HG03196 (cell line): ENCODE measurements around the gene GPR137.

Source experiments
- ATAC-seq: cut with Tn5 transposase; IDR thresholded peaks from one replicate; pipeline ENCODE4 v1.9.1; 2021; ENCODE audit not compliant: unreplicated experiment

The GPR137 gene

GRCh38 chr11:64284962-64285884, at the start of gene GPR137:
Gene GPR137, plus strand, starts transcription at chr11:64285848. Its CDS starts 677 bp downstream, at chr11:64286525.
- peak; percentile 51 for ATAC-seq

GRCh38 chr11:64237484-64237951, 48.1 kb upstream of the GPR137 start:
- ATAC-seq: no peak

DNA sequence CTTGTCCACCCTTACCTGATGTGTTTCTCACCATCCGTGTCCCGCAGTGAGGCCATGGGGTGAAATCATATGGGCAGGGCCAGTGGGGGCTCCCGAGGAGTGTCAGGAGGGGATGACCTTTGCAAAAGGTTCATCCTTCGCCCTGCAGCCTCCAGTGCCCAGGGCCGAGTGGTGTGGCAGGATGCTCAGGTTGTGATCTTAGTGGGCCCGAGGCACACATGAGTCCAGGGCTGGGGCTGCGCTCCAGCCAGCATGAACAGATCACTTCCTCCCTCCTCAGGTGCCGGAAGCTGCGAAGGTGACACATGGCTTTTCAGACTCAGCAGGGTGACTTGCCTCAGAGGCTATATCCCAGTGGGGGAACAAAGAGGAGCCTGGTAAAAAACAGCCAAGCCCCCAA, 47.6 kb upstream of the GPR137 start:
- no peak for ATAC-seq

- no peak for ATAC-seq
Observed at GRCh38 chr11:64238999-64239398, 46.6 kb upstream of the GPR137 start.

DNA sequence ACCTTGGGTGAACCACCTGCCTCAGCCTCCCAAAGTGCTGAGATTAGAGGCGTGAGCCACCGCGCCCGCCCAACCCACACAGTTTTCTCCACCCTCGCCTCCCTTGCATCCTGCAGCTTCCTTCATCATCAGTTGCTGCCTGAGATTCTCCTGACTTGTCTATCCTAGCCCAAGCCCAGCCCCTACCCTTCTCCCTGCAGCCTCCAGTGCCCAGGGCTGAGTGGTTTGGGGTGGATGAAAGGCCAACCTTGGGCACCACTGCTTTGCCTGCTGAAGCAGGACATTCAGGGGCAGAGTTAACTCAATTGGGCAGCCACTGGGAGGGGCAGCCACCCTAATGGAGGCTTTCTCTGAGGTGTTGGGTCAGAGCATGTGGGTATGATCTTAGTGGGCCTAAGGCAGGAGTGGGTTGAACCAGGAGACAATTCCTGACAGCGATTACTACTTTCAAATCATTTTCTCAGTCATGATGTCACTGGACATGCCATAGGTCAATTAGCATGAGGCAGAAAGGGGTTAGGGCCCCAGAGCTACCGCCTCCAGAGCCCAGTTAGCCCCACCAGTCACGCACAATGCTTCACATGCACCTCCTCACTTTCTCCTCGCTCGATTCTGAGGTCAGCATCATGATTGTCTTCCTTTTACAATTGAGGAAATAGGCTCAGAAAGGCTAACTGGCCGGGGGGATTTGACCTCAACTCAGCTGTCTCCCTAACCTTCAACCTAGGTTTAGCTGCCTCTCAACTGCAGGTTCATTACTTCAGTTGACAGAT, 45.8 kb upstream of the GPR137 start:
- no peak for ATAC-seq

- ATAC-seq: peak; percentile 40
Observed at GRCh38 chr11:64240435-64241240, 45.0 kb upstream of the GPR137 start, which contains the start of gene FKBP2. Gene FKBP2, plus strand, starts transcription at chr11:64241095. Its CDS starts 1,293 bp downstream, at chr11:64242388.

GRCh38 chr11:64241241-64241490, 44.5 kb upstream of the GPR137 start:
- peak; percentile 59 for ATAC-seq

DNA sequence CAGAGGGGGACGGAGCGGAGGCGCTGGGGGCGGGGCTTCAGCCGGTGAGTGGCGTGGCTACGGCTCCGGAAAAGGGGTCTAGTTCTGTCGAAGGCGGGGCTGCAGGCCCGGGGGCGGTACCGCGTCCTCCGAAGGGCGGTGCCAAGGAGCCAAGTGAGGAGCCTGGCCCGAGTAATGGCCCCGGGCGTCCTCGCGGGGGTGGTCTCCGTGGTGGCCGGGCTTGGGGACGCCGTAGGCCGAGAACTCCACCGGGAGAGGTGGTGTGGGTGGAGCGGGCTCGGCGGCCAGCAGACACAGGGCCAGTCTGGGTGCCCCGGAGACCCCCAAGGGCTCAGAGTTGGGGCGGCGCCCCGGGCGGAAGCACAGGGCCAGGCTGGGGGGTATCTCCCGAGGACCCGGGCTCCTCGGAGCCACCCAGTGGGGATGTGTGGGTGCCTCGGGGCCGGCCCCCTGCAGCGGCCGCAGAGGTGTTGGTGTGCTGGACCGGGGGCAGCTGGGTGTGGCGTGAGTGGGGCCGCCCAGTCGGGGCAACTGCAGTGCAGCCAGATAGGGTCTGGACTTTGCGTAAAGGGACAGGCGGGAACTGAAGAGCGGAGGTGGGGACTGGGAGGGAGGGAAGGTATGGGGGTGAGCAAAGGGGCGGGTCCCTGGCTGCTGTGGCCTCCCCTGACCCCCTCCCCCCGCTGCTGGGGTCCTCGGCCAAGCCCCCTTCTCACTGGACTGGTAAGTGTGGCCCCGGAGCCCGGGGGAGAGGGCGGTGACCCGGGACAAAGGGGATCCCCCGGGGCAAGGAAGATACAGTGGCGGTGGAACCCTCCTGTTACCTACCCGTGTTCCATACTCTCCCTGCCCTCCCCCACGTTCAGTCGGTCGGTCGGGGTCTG, 43.9 kb upstream of the GPR137 start:
- peak; percentile 3 for ATAC-seq

GRCh38 chr11:64243236-64243854, 42.3 kb upstream of the GPR137 start:
- ATAC-seq: no peak

DNA sequence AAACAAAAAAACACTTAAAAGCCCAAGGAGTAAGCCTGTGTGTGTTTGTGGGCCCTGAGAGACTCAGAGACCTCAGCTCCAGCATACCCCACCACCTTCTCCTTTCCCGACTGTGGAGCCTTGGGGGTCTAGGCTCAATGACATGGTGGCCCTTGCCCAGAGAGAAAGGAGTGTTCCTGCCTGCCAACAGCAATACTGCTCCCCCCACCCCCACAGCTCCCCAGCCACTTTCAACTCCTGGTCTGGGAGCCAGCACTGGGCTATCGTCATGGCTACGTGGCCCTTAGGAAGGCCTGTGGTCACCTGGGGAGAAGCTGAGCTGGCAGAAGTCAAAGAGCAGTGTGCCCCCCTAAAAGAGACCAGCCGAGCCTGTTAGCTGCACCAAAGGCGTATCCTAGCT, 41.5 kb upstream of the GPR137 start:
- ATAC-seq: no peak

DNA sequence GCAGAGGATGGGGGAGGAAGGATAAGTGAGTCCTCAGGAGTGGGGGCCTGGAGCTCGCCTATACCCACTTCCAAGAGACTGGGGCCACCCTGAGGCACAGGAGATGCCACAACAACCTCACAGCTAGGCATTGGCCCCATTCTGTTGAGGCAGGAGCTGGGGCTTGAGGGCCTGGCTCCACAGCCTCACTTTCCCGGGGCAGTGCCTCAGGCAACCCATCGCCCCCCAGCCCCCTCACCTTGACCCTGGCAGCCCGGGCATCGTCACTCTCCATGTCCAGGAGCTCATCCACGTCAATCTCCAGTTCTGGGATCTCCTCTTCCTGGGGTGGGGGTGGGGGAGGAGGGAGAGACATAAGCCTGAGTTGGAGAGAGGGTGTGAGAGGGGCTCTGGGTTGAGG, 40.7 kb upstream of the GPR137 start:
- ATAC-seq: no peak

DNA sequence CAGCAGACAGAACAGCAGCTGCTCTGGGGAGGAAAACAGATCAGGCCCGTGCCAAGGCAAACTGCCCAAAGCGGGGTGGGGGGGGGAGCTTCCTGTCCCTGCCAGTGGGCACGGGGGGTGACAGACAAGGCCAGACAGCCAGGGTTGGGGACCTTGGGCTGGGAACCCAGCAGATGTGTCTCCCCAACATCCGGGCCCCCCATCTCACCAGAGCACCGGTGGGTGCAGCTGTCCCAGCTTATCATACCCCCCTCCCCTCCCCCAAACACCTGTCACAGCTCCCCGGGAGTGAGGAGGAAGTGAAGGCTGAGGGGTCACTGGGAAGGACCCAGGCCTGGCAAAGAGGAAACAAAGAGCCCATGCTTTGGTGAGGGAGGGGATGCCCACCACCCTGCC, 40.2 kb upstream of the GPR137 start:
- no peak for ATAC-seq

GRCh38 chr11:64245797-64246620, 39.6 kb upstream of the GPR137 start:
- ATAC-seq: no peak

GRCh38 chr11:64246621-64246870, 39.1 kb upstream of the GPR137 start:
- ATAC-seq: peak; percentile 9

DNA sequence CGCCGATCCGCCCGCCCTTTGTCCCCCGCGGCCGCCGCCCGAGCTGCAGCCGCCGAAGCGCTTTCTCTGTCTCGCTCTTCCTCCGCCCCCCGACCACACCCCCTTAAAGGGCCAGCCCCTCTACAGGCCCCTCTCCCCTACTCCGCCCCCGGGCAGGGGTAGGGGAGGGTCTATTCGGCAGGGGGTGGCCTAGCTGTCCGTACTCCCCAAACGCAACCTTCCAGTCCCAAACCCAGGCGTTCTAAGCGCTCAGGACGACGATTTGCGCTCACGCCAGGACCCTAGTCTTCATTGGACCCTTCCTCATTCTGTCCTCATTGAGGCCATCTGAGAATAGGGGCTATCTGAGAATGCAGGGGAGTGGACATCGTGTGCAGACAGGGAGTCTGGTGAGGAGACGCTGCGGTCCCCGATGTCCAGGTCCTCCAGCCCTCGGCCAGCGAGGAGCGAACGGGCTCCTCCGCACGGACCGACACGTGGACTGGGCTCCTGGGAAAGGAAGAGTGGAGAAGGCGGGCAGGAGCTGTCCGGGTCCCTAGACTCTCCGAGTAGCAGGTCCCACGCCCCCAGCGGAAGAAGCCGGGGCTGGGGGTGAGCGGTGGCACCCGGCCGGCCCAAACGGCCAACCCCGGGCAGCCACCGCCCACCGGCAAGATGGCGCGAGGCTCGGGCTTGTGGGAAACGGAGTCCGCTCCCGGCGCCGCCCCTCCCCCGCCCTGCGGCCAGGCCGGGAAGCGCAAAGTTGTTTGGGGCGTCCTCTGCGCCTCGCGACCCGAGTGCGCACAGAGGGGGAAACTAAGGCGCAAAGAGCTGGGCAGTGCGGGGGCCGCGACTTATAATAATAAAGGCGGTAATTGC, 38.5 kb upstream of the GPR137 start, which contains the start of gene PPP1R14B:
PPP1R14B (minus strand) TSS at position 73 of the 858 bp plus-strand sequence. CDS start 270 bp downstream, outside the sequence.
- ATAC-seq: peak; percentile 31

DNA sequence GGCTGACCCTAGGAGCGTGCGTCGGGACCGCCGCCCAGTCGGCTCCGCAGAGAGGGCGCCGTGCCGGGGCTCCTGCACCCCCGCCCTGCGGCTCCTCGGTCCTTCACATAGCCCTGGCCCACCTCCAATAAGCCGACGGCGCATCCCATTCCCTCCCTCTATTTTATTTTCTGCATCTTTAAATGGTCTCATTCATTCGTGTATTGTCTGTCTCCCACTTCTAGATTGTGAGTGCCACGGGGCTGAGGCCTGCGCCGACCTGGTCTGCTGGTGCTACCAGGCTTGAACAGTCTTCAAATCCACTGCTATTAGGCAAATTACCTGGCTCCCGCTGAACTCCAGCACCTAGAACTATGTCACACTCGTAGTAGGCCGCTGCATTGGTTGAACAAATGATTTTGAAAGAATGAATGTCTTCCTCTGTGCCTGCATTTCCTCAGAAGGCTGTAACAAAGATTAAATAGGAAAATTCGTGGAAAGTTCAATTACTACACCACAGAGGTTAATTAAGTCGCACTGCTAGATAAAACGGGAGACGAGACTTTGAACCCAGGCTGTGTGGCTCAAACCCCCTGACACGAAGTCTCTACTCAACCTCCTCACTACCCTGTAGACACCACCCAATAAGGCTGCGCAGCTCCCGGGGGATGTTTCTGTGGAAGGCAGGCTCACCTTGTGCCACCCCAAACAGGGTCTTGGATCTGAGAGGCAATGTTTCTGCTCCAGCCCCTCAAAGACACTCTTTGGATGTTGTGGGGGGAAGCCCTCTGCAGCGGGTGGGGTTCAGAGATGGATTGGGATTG, 37.7 kb upstream of the GPR137 start:
- no peak for ATAC-seq

GRCh38 chr11:64248578-64248977, 37.1 kb upstream of the GPR137 start:
- ATAC-seq: no peak
